Measurements from ENCODE around the gene FTO. TPM values are rescaled to one million over a fixed set of nuclear protein-coding genes. Genes with fewer than 3 reads are reported as not detected.

FTO gene
- total RNA-seq, 1 donor, result 40.1 TPM

DNA sequence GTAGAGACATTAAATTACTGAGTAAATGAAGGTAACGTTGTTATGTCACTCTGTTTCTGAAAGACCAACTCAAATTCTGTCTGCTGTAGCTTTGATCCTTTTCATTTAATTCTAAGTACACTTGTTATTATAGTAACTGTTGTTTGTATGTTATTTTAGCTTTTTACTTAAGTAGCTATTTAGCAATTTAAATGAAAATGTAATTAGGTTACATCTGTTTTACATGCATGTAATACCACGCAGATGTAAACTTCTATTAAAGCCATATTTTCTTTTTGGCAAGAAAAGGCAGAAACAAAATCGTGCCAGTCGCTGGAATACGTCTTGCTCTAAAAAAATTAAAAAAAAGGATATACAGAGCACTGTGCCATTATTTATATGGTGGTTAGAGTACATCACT lies 282.8 kb downstream of the FTO start:
- DNase-seq (ENCODE audit: low read depth in 2 of 3, low spot score in 2 of 3), result no peak

GRCh38 chr16:53988136-53988535 lies 284.2 kb downstream of the FTO start:
- no peak for DNase-seq (ENCODE audit: low read depth in 2 of 3, low spot score in 2 of 3)

- DNase-seq (ENCODE audit: low read depth in 2 of 3, low spot score in 2 of 3), result no peak
These were observed 285.6 kb downstream of the FTO start for GRCh38 chr16:53989597-53989996.

DNA sequence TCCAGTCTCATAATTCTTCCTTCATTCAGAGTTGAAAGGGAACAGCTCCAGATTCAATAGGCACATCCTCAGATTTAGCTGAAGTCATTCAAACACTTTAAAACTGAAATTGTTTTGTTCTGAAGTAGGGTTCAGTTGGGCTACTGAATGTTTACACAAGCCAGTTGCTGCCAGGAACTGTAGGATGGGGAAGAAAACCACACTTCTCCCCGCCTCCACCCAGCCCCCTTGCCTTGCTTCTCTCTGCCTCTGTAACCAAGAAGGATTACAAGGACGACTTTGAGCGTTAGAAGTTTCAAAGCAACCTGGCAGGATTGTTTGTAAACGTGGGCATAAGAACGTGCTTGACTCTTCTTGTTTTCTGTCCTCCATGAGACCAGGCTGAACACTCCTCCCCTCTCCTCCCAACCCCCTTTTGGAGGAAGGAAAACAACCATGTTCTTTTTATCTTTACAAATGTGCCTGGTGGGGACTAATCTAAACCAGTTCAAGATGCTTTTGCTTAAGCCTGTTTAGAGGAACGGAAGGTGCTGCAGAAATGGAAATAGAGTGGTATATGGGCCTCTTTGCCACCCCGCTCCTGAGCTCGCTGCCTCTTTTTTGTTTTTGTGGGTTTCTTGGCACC lies 287.9 kb downstream of the FTO start:
- peak in 2 of 3 donors; percentile 18 to 72 for DNase-seq (ENCODE audit: low read depth in 2 of 3, low spot score in 2 of 3)

- no peak for DNase-seq (ENCODE audit: low read depth in 2 of 3, low spot score in 2 of 3)
These were observed 291.4 kb downstream of the FTO start for GRCh38 chr16:53995378-53995777.

GRCh38 chr16:53996961-53997360 lies 293.0 kb downstream of the FTO start:
- no peak for DNase-seq (ENCODE audit: low read depth in 2 of 3, low spot score in 2 of 3)

GRCh38 chr16:53998024-53998810 lies 294.3 kb downstream of the FTO start:
- no peak for DNase-seq (ENCODE audit: low read depth in 2 of 3, low spot score in 2 of 3)

DNA sequence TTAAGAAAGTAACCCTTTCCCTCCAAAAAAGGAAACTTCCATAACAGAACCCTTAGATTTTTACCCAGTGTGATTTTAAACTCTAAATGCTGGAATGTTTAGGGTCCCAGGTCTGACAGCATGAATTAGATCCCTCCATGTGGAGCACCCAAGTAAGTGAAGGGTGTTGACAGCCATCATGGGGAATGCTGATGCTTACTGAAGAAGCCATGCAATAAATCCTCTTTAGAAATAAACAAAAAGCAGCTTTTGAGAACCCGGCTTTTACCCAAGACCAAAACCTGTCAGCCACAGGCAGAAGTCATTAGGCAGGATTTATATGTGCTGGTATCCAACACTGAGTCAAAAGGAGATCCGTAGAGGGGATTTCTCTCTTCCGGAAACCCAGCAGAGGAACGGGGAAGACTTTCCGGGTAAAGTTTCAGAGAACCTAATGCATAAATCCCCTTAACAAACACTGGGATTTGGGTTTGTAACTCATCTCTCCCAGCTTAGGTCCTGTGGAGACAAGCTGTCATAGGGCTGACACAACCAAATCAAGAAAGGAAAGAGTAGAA lies 295.1 kb downstream of the FTO start:
- no peak for DNase-seq (ENCODE audit: low read depth in 2 of 3, low spot score in 2 of 3)

DNA sequence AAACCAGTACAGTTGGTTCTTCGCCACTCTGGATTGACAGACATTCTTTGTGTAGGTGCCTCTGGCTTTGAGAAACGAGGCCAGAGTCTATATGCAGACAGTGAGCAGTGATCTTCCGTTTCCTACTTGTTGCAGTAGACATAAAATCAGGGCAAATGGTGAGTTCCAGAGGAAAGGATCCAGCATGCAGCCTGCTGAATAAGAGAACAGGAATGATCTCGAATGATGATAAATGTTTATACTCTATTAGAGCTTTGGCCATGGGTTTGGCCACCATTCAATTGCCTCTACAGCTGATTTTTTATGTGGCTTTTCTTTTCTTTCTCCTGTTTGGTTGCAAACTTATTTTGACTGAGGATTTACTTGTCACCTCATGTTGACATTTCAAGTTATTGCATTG lies 295.9 kb downstream of the FTO start:
- DNase-seq (ENCODE audit: low read depth in 2 of 3, low spot score in 2 of 3), result no peak

DNA sequence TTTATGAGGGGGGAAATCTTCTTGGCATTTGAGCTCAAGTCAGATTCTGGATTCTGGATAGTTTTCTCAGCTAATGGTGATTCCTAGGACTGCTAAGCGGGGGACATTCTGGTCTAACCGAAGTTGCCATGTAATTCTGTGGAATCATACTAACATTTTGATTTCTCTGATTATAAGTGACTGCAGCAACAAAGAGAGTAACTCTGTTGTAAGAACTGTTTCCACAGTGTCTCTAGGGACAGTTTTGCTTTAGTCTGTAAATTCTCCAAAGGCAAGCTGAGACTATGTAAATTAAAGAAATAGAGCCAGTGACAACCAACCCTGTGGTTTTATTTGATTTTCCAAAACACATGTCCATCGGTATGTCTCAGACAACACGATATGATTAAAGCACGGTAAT lies 296.4 kb downstream of the FTO start:
- DNase-seq (ENCODE audit: low read depth in 2 of 3, low spot score in 2 of 3), result no peak

GRCh38 chr16:54006693-54007092 lies 302.7 kb downstream of the FTO start:
- DNase-seq (ENCODE audit: low read depth in 2 of 3, low spot score in 2 of 3), result no peak

DNA sequence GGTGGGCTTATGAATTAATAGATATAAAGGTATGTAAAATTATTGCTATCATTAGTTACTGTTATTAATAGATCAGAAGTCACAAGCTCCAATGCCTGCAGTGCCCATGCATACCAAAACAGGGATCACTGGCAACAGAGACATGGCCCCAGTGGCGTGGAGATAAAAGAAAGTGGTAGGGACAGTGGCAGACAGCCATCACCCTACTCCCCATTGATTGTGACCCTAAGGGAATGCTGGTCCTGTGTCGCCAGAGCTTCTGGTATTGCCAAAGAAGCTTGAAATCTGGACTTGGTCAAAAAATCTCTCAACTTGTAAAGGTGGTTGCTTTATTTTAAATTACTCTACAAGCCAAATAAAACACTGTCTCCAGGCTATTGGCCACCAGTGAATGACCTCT lies 303.5 kb downstream of the FTO start:
- no peak for DNase-seq (ENCODE audit: low read depth in 2 of 3, low spot score in 2 of 3)

- no peak for DNase-seq (ENCODE audit: low read depth in 2 of 3, low spot score in 2 of 3)
These were observed 305.7 kb downstream of the FTO start for GRCh38 chr16:54009464-54010176.

DNA sequence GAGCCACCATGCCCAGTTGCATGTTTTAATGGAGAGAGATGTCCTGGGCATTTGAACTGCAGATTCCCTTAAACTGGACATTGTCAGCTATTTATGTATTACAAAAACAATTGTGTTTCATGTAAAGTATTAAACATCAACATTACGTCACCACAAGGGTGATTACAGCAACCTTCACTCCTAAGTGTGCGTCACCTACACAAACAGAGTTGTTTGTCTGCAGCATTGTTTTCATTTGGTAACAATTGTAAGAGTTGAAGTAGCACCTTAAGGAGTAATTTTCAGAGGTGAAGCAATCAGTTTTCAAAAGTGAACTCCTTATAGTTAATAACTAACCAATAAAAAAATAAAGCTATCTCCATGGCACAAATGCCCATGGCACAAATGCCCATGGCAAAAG lies 311.2 kb downstream of the FTO start:
- no peak for DNase-seq (ENCODE audit: low read depth in 2 of 3, low spot score in 2 of 3)

DNA sequence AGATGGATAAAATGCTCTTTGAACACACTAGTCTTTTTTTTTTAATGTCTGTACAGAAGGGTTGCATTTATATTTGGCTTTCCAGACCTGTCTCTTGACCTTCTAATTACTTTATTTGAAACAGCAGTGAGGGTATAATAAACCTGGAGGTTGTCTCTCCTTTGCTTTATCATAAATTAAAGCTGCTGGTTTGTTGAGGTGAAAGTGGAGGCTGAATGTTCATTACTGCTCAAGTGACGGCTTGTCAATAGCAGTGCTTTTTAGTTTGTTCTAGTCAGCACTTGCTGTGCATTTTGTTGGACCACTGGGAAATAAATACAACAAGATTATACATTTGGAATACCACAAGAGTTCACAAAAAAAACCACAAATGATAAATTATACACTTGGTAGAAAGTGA lies 318.4 kb downstream of the FTO start:
- DNase-seq (ENCODE audit: low read depth in 2 of 3, low spot score in 2 of 3), result no peak

- DNase-seq (ENCODE audit: low read depth in 2 of 3, low spot score in 2 of 3), result no peak
These were observed 322.5 kb downstream of the FTO start for GRCh38 chr16:54026456-54026855.

- DNase-seq (ENCODE audit: low read depth in 2 of 3, low spot score in 2 of 3), result no peak
These were observed 323.1 kb downstream of the FTO start for GRCh38 chr16:54027062-54027461.

- DNase-seq (ENCODE audit: low read depth in 2 of 3, low spot score in 2 of 3), result no peak
These were observed 323.6 kb downstream of the FTO start for GRCh38 chr16:54027558-54027957.

DNA sequence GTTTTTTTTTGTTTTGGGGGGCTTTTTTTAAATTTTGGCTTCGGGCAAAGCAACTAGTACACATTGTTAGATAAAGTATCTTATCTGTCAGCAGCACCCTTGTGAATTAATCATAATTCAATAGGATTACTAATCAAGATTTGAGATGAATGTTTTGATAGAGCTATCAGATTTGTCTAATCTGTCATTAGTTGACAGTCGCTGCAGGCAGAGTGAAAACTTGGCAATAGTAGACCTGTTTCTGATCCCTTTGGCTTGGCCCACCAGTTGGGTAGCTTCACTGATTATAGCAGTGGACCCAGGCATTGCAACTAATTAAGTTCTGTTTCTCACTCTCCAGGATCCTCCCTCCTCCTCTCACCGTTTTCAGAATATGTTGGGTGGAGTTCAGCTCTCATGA lies 324.0 kb downstream of the FTO start:
- DNase-seq (ENCODE audit: low read depth in 2 of 3, low spot score in 2 of 3), result no peak

GRCh38 chr16:54030451-54030850 lies 326.5 kb downstream of the FTO start:
- no peak for DNase-seq (ENCODE audit: low read depth in 2 of 3, low spot score in 2 of 3)

DNA sequence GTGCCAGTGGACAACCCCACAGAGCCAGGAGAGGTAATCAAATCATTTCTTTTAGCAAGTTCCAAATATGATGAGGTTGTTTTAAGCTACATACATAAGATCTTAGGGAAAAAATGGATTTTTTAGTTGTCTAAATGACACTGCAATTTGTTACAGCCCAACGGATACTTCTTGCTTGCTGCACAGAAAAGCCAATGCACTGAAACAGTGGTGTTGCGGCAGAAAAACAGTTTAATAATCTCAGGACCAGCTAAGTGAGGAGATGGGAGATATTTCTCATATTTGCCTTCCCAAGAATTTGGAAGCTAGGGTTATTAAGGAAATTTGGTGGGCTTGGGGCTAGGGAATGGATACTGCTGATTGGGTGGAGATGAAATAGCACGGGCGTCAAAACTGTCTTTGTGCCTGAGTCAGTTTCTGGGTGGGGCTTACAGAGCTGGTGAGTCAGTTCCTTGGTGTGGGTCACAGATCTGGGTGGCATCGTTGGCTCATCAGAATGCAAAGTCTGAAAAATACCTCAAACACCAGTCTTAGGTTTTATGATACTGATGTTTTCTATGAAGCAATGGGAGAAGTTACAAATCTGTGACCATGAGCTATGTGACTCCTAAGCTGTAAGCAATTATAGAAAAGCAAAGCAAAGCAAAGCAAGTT lies 327.3 kb downstream of the FTO start:
- DNase-seq (ENCODE audit: low read depth in 2 of 3, low spot score in 2 of 3), result no peak

Data from hematopoietic multipotent progenitor cell (in vitro differentiated cells).